Activated CD8-positive, alpha-beta T cell treated with anti-CD3 and anti-CD28 coated beads, Interleukin-2, amount 10 ng/mL, durations not matched to agents 7 days and 5 days (primary cell): ENCODE data around the gene RIC1. TPM values are rescaled to one million over a fixed set of nuclear protein-coding genes. Genes with fewer than 3 reads are reported as not detected.
"Not testable (repeated sequence)": the region's sequence is repeated elsewhere in the genome, so short reads cannot be mapped to it uniquely, and the experiment has no call there.

Source experiments
- ATAC-seq: fragments of 150-1000 bp; cut with Tn5 transposase; one replicate; pipeline ENCODE4 v1.10.0; 2021; ENCODE audit warnings: moderate library complexity
- CTCF ChIA-PET: fragments of 350-600 bp; sonication (Branson Sonifier 250); formaldehyde crosslinking; loops from one replicate; lab custom pipeline; 2021; ENCODE audit warnings: antibody characterized with exemption; lab: Charles Lee
- POLR2A ChIA-PET: fragments of 350-600 bp; sonication (Branson Sonifier 250); formaldehyde crosslinking; loops from one replicate; lab custom pipeline; 2021; ENCODE audit warnings: antibody characterized with exemption; lab: Charles Lee
- DNase-seq: peaks from one replicate; pipeline ENCODE4 v3.0.0-alpha.2; 2020
- H3K27ac Mint-ChIP-seq: one replicate; pipeline ENCODE4 v1.8.0; 2021; ENCODE audit warnings: mild to moderate bottlenecking, mixed read lengths
- H3K27me3 Mint-ChIP-seq: one replicate; pipeline ENCODE4 v1.8.0; 2021; ENCODE audit warnings: low read depth, mixed read lengths
- H3K36me3 Mint-ChIP-seq: one replicate; pipeline ENCODE4 v1.8.0; 2021; ENCODE audit warnings: low read depth, mixed read lengths
- H3K4me1 Mint-ChIP-seq: one replicate; pipeline ENCODE4 v1.8.0; 2021; ENCODE audit warnings: low read depth, mixed read lengths
- H3K4me3 Mint-ChIP-seq: one replicate; pipeline ENCODE4 v1.8.0; 2021; ENCODE audit warnings: mild to moderate bottlenecking, mixed read lengths
- H3K9me3 Mint-ChIP-seq: one replicate; pipeline ENCODE4 v1.8.0; 2022; ENCODE audit warnings: mixed read lengths; ENCODE audit not compliant: insufficient read depth
- total RNA-seq, 2 experiments: library from RNA; stranded (reverse); gene quantifications; one replicate each; pipeline ENCODE4 v1.2.3, GENCODE V29; 2021

The RIC1 gene
- total RNA-seq, 2 experiments from 2014 or later, result 16.7 to 17.8 TPM

- Mint-ChIP-seq H3K27me3 (no peaks in the 10 kb centered on the region), H3K4me1 (peaks cover 3% of the 10 kb centered on the region), H3K9me3 (peaks cover 7% of the 10 kb centered on the region), H3K27ac (no peak overlapping the region), H3K36me3 (peaks cover 66% of the 10 kb centered on the region), H3K4me3 (no peak overlapping the region)
- ATAC-seq (no peak), DNase-seq (no peak)
- ChIA-PET CTCF (interaction anchor here (0.8 to 3.1 kb wide), 15 partner anchors 10 to 251 kb away, joined by 3 to 14 read pairs (median 4); partner anchors contain the start of gene ERMP1), POLR2A (no interaction called here)
Measured at GRCh38 chr9:5773324-5773999, 144.6 kb downstream of the RIC1 start.

- DNase-seq (no peak), ATAC-seq (no peak)
- Mint-ChIP-seq H3K4me3 (no peak overlapping the region), H3K9me3 (peaks cover 15% of the 10 kb centered on the region), H3K4me1 (no peaks in the 10 kb centered on the region), H3K36me3 (peaks cover 85% of the 10 kb centered on the region), H3K27ac (no peak overlapping the region), H3K27me3 (no peaks in the 10 kb centered on the region)
- ChIA-PET POLR2A (no interaction called here), CTCF (interaction anchor here (0.9 to 1.0 kb wide), 2 partner anchors 54 to 108 kb away, joined by 3 read pairs; partner anchors contain the start of gene ERMP1)
Measured at GRCh38 chr9:5778805-5779204, 149.9 kb downstream of the RIC1 start.

GRCh38 chr9:5779705-5780218 is 150.9 kb downstream of the RIC1 start:
- DNase-seq, H3K4me3 Mint-ChIP-seq, ATAC-seq, CTCF ChIA-PET, H3K4me1 Mint-ChIP-seq, H3K27me3 Mint-ChIP-seq, H3K27ac Mint-ChIP-seq: not testable (repeated sequence)
- H3K9me3 Mint-ChIP-seq, result peaks cover 15% of the 10 kb centered on the region
- peaks cover 86% of the 10 kb centered on the region for H3K36me3 Mint-ChIP-seq
- POLR2A ChIA-PET, result interaction anchor here (0.5 kb wide), 1 partner anchor 117 kb away, joined by 3 read pairs; no protein-coding TSS in a partner anchor

GRCh38 chr9:5783420-5783819 is 154.5 kb downstream of the RIC1 start:
- H3K4me3 Mint-ChIP-seq, ATAC-seq, DNase-seq, CTCF ChIA-PET, H3K4me1 Mint-ChIP-seq, H3K27ac Mint-ChIP-seq, POLR2A ChIA-PET, H3K27me3 Mint-ChIP-seq, H3K9me3 Mint-ChIP-seq: not testable (repeated sequence)
- H3K36me3 Mint-ChIP-seq, result peaks cover 96% of the 10 kb centered on the region

GRCh38 chr9:5783982-5784381 is 155.1 kb downstream of the RIC1 start:
- H3K4me1 Mint-ChIP-seq, result peaks cover 4% of the 10 kb centered on the region
- CTCF ChIA-PET, result no interaction called here
- ATAC-seq (no peak), DNase-seq (no peak)
- no peak overlapping the region for H3K4me3 Mint-ChIP-seq
- H3K9me3 Mint-ChIP-seq, result peaks cover 8% of the 10 kb centered on the region
- no peaks in the 10 kb centered on the region for H3K27me3 Mint-ChIP-seq
- H3K36me3 Mint-ChIP-seq, result peaks cover 96% of the 10 kb centered on the region
- POLR2A ChIA-PET, result interaction anchor here (0.6 kb wide), 1 partner anchor 694 kb away, joined by 3 read pairs; no protein-coding TSS in a partner anchor
- H3K27ac Mint-ChIP-seq, result no peak overlapping the region

- ChIA-PET POLR2A (interaction anchor here (0.6 kb wide), 1 partner anchor 695 kb away, joined by 3 read pairs; no protein-coding TSS in a partner anchor), CTCF (interaction anchor here (1.6 kb wide), 1 partner anchor 11 kb away, joined by 4 read pairs; no protein-coding TSS in a partner anchor)
Measured at GRCh38 chr9:5784526-5785315, 155.8 kb downstream of the RIC1 start.

GRCh38 chr9:5786370-5787127 is 157.6 kb downstream of the RIC1 start:
- ATAC-seq (no peak), DNase-seq (no peak)
- ChIA-PET POLR2A (no interaction called here), CTCF (no interaction called here)
- Mint-ChIP-seq H3K27ac (no peak overlapping the region), H3K4me3 (no peak overlapping the region), H3K4me1 (peaks cover 13% of the 10 kb centered on the region), H3K36me3 (peaks cover 93% of the 10 kb centered on the region), H3K9me3 (no peaks in the 10 kb centered on the region), H3K27me3 (no peaks in the 10 kb centered on the region)

More at GRCh38 chr9:5784526-5785315, 155.8 kb downstream of the RIC1 start:
- Mint-ChIP-seq H3K27me3 (no peaks in the 10 kb centered on the region), H3K4me1 (peaks cover 4% of the 10 kb centered on the region), H3K9me3 (peaks cover 6% of the 10 kb centered on the region), H3K27ac (no peak overlapping the region), H3K4me3 (no peak overlapping the region), H3K36me3 (peaks cover 96% of the 10 kb centered on the region)
- ATAC-seq (no peak), DNase-seq (no peak)

GRCh38 chr9:5787220-5787619 is 158.3 kb downstream of the RIC1 start:
- CTCF ChIA-PET, result no interaction called here
- Mint-ChIP-seq H3K36me3 (peaks cover 93% of the 10 kb centered on the region), H3K27me3 (no peaks in the 10 kb centered on the region), H3K4me3 (no peak overlapping the region), H3K9me3 (no peaks in the 10 kb centered on the region), H3K27ac (no peak overlapping the region), H3K4me1 (peaks cover 16% of the 10 kb centered on the region)
- DNase-seq, result no peak
- no peak for ATAC-seq
- POLR2A ChIA-PET, result no interaction called here

- ATAC-seq, result no peak
- CTCF ChIA-PET, result no interaction called here
- Mint-ChIP-seq H3K36me3 (peaks cover 89% of the 10 kb centered on the region), H3K4me3 (no peak overlapping the region), H3K27ac (no peak overlapping the region), H3K4me1 (peaks cover 16% of the 10 kb centered on the region), H3K9me3 (no peaks in the 10 kb centered on the region), H3K27me3 (no peaks in the 10 kb centered on the region)
- no peak for DNase-seq
- POLR2A ChIA-PET, result no interaction called here
Measured at GRCh38 chr9:5787759-5788302, 158.9 kb downstream of the RIC1 start.

- no peak overlapping the region for H3K27ac Mint-ChIP-seq
- no peak for ATAC-seq
- DNase-seq, result no peak
- H3K9me3 Mint-ChIP-seq, result no peaks in the 10 kb centered on the region
- ChIA-PET CTCF (no interaction called here), POLR2A (no interaction called here)
- H3K4me3 Mint-ChIP-seq, result no peak overlapping the region
- peaks cover 31% of the 10 kb centered on the region for H3K4me1 Mint-ChIP-seq
- H3K36me3 Mint-ChIP-seq, result peaks cover 88% of the 10 kb centered on the region
- no peaks in the 10 kb centered on the region for H3K27me3 Mint-ChIP-seq
Measured at GRCh38 chr9:5789489-5789888, 160.6 kb downstream of the RIC1 start.

- no peak overlapping the region for H3K27ac Mint-ChIP-seq
- no peaks in the 10 kb centered on the region for H3K27me3 Mint-ChIP-seq
- peaks cover 83% of the 10 kb centered on the region for H3K36me3 Mint-ChIP-seq
- POLR2A ChIA-PET, result no interaction called here
- H3K9me3 Mint-ChIP-seq, result no peaks in the 10 kb centered on the region
- DNase-seq (no peak), ATAC-seq (no peak)
- H3K4me3 Mint-ChIP-seq, result no peak overlapping the region
- H3K4me1 Mint-ChIP-seq, result peaks cover 34% of the 10 kb centered on the region
- CTCF ChIA-PET, result interaction anchor here (1.7 kb wide), 1 partner anchor 21 kb away, joined by 3 read pairs; no protein-coding TSS in a partner anchor
Measured at GRCh38 chr9:5790923-5791322, 162.0 kb downstream of the RIC1 start.
